ENCODE results near the gene ITGAV.

The ITGAV gene

GRCh38 chr2:186590759-186591505, 1.1 kb downstream of the ITGAV start:
- DNase-seq, result peak in 2 of 3 donors; percentile 5
- Histone ChIP-seq H3K36me3 (ENCODE audit: control insufficient read depth, insufficient read depth, low read length) (no peaks in the 10 kb centered on the region), H3K9me3 (ENCODE audit: control insufficient read depth, low read length) (no peaks in the 10 kb centered on the region), H3K4me1 (ENCODE audit: control insufficient read depth, insufficient read depth, low read length, poor library complexity, severe bottlenecking) (peaks cover 5% of the 10 kb centered on the region), H3K27ac (ENCODE audit: insufficient read depth, low read length, poor library complexity, severe bottlenecking) (peak overlapping the region; percentile 65), H3K4me3 (ENCODE audit: insufficient read depth, low read depth, low read length, poor library complexity, severe bottlenecking) (peak overlapping the region; percentile 92), H3K27me3 (replicated peaks; ENCODE audit: control insufficient read depth, insufficient read depth, low read length, poor library complexity, severe bottlenecking) (no peaks in the 10 kb centered on the region)

- no peak overlapping the region for H3K27ac ChIP-seq (ENCODE audit: insufficient read depth, low read length, poor library complexity, severe bottlenecking)
- peak overlapping the region; percentile 92 for H3K4me3 ChIP-seq (ENCODE audit: insufficient read depth, low read depth, low read length, poor library complexity, severe bottlenecking)
- no peak for DNase-seq
Measured at GRCh38 chr2:186591506-186591890, 1.6 kb downstream of the ITGAV start.

GRCh38 chr2:186592137-186592875, 2.5 kb downstream of the ITGAV start:
- no peak overlapping the region for H3K27ac ChIP-seq (ENCODE audit: insufficient read depth, low read length, poor library complexity, severe bottlenecking)

More at GRCh38 chr2:186591506-186591890, 1.6 kb downstream of the ITGAV start:
- Histone ChIP-seq H3K27me3 (replicated peaks; ENCODE audit: control insufficient read depth, insufficient read depth, low read length, poor library complexity, severe bottlenecking) (no peaks in the 10 kb centered on the region), H3K9me3 (ENCODE audit: control insufficient read depth, low read length) (no peaks in the 10 kb centered on the region), H3K4me1 (ENCODE audit: control insufficient read depth, insufficient read depth, low read length, poor library complexity, severe bottlenecking) (peaks cover 5% of the 10 kb centered on the region), H3K36me3 (ENCODE audit: control insufficient read depth, insufficient read depth, low read length) (no peaks in the 10 kb centered on the region)

GRCh38 chr2:186593523-186593922, 3.7 kb downstream of the ITGAV start:
- Histone ChIP-seq H3K27me3 (replicated peaks; ENCODE audit: control insufficient read depth, insufficient read depth, low read length, poor library complexity, severe bottlenecking) (no peaks in the 10 kb centered on the region), H3K27ac (ENCODE audit: insufficient read depth, low read length, poor library complexity, severe bottlenecking) (no peak overlapping the region), H3K9me3 (ENCODE audit: control insufficient read depth, low read length) (no peaks in the 10 kb centered on the region), H3K4me3 (ENCODE audit: insufficient read depth, low read depth, low read length, poor library complexity, severe bottlenecking) (no peak overlapping the region), H3K36me3 (ENCODE audit: control insufficient read depth, insufficient read depth, low read length) (no peaks in the 10 kb centered on the region), H3K4me1 (ENCODE audit: control insufficient read depth, insufficient read depth, low read length, poor library complexity, severe bottlenecking) (peaks cover 5% of the 10 kb centered on the region)
- DNase-seq, result no peak

More at GRCh38 chr2:186592137-186592875, 2.5 kb downstream of the ITGAV start:
- DNase-seq, result no peak
- Histone ChIP-seq H3K4me1 (ENCODE audit: control insufficient read depth, insufficient read depth, low read length, poor library complexity, severe bottlenecking) (peaks cover 5% of the 10 kb centered on the region), H3K4me3 (ENCODE audit: insufficient read depth, low read depth, low read length, poor library complexity, severe bottlenecking) (no peak overlapping the region), H3K36me3 (ENCODE audit: control insufficient read depth, insufficient read depth, low read length) (no peaks in the 10 kb centered on the region), H3K9me3 (ENCODE audit: control insufficient read depth, low read length) (no peaks in the 10 kb centered on the region), H3K27me3 (replicated peaks; ENCODE audit: control insufficient read depth, insufficient read depth, low read length, poor library complexity, severe bottlenecking) (no peaks in the 10 kb centered on the region)

DNA sequence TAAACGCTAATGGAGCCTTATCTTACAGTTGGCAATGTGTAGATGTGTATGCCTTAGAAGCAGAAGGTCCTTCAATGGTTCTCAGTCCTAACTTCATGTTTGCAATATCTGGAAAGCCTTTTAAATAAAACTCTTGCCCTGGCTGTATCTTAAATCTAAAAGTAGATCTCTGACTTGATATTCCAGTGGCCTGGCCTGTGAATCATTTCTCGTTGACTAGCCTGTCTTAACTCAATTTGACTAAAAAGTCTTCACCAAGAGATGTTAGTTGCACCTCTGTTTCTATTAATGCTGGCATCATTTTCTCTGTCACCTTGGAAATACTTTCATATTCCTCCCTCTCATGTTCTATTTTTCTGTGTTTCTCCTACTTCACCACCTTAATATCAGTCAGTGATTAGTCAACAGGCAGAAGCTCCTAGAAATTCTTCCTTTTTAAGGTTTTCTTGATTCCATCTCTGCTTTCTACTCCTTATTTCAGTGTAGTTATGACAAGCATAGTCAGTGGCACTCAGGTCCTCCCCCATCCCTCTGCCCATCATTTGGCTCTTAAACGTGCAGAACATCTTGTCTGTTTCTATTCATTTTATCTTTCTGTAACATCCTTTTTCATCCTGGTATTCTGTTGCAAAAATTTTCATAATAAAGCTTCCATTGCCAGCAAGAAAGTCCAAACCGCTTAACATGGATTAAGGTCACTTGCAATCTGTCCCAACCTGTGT, 4.3 kb downstream of the ITGAV start:
- H3K36me3 ChIP-seq (ENCODE audit: control insufficient read depth, insufficient read depth, low read length), result no peaks in the 10 kb centered on the region
- H3K4me1 ChIP-seq (ENCODE audit: control insufficient read depth, insufficient read depth, low read length, poor library complexity, severe bottlenecking), result peaks cover 1% of the 10 kb centered on the region

DNA sequence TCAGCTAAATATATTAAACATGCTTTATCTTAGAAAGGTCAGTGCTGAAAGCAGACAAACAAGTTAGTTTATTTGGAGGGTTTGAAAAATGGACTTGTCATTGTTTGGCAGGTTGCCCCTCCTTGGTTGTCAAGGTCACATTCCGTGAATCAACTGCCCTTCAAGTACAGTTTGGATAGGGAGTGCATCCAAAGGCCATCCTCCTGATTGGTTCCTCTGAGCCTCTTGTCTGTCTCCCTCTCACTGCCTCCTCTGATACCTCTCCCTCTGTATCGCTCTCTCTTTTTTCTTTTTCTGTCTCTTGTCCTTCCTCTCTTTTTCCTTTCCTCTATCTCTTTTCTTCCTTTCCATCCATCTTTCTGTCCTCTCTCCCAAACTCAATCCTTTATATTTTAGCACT, 5.4 kb downstream of the ITGAV start:
- no peak for DNase-seq
- H3K36me3 ChIP-seq (ENCODE audit: control insufficient read depth, insufficient read depth, low read length), result no peaks in the 10 kb centered on the region
- no peak overlapping the region for H3K27ac ChIP-seq (ENCODE audit: insufficient read depth, low read length, poor library complexity, severe bottlenecking)
- no peaks in the 10 kb centered on the region for H3K9me3 ChIP-seq (ENCODE audit: control insufficient read depth, low read length)
- H3K4me1 ChIP-seq (ENCODE audit: control insufficient read depth, insufficient read depth, low read length, poor library complexity, severe bottlenecking), result no peaks in the 10 kb centered on the region
- no peaks in the 10 kb centered on the region for H3K27me3 ChIP-seq (replicated peaks; ENCODE audit: control insufficient read depth, insufficient read depth, low read length, poor library complexity, severe bottlenecking)
- no peak overlapping the region for H3K4me3 ChIP-seq (ENCODE audit: insufficient read depth, low read depth, low read length, poor library complexity, severe bottlenecking)

More for the DNA sequence above, 4.3 kb downstream of the ITGAV start:
- no peaks in the 10 kb centered on the region for H3K9me3 ChIP-seq (ENCODE audit: control insufficient read depth, low read length)
- H3K27me3 ChIP-seq (replicated peaks; ENCODE audit: control insufficient read depth, insufficient read depth, low read length, poor library complexity, severe bottlenecking), result no peaks in the 10 kb centered on the region
- DNase-seq, result no peak
- H3K4me3 ChIP-seq (ENCODE audit: insufficient read depth, low read depth, low read length, poor library complexity, severe bottlenecking), result no peak overlapping the region
- H3K27ac ChIP-seq (ENCODE audit: insufficient read depth, low read length, poor library complexity, severe bottlenecking), result no peak overlapping the region

DNA sequence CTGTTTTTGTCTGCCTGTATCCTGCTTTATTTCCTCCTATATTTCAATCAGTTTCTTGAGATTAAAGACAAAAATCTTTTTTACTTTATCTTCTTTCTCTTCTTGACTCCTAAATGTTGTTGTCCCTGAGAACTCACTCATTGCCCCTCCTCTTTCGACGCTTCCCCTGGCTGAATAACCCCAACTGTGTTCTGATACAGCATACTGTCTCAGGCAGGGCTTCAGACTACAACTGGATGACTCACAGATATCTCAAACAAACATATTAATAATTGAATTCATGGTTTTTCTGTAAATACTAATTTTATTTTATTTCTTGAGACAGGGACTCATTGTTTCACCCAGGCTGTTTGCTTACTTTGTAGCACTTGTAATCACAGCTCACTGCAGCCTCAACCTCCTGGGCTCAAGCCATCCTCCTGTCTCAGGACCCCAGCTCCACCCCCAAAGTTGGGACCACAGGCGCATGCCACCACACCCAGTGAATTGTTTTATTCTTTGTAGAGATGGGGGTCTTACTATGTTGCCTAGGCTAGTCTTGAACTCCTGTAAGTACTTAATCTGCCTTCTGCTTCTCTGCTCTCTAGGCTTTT, 9.4 kb downstream of the ITGAV start:
- Histone ChIP-seq H3K36me3 (ENCODE audit: control insufficient read depth, insufficient read depth, low read length) (no peaks in the 10 kb centered on the region), H3K4me1 (ENCODE audit: control insufficient read depth, insufficient read depth, low read length, poor library complexity, severe bottlenecking) (no peaks in the 10 kb centered on the region), H3K27me3 (replicated peaks; ENCODE audit: control insufficient read depth, insufficient read depth, low read length, poor library complexity, severe bottlenecking) (no peaks in the 10 kb centered on the region), H3K27ac (ENCODE audit: insufficient read depth, low read length, poor library complexity, severe bottlenecking) (no peak overlapping the region), H3K4me3 (ENCODE audit: insufficient read depth, low read depth, low read length, poor library complexity, severe bottlenecking) (no peak overlapping the region), H3K9me3 (ENCODE audit: control insufficient read depth, low read length) (no peaks in the 10 kb centered on the region)
- DNase-seq, result no peak

DNA sequence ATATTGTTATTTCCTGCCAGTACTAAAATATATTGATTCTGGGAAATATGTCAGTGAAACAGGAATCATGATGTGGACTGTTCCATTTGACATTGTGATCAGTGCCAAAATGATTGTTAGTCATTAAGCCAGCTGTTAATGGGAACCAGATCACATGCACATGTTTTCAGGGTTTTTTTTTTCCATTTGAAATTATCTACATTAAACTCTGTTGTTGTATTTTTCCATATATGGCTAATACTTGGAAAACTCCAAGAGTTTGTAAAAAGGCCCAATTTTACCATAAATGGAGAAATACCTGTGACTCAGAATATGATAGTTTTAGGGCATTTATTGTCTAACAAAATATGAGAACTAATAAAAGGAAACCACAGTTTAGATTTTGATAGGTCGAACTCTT, 13.4 kb downstream of the ITGAV start:
- H3K36me3 ChIP-seq (ENCODE audit: control insufficient read depth, insufficient read depth, low read length), result no peaks in the 10 kb centered on the region
- no peaks in the 10 kb centered on the region for H3K4me1 ChIP-seq (ENCODE audit: control insufficient read depth, insufficient read depth, low read length, poor library complexity, severe bottlenecking)
- H3K9me3 ChIP-seq (ENCODE audit: control insufficient read depth, low read length), result no peaks in the 10 kb centered on the region
- H3K27ac ChIP-seq (ENCODE audit: insufficient read depth, low read length, poor library complexity, severe bottlenecking), result no peak overlapping the region
- no peak overlapping the region for H3K4me3 ChIP-seq (ENCODE audit: insufficient read depth, low read depth, low read length, poor library complexity, severe bottlenecking)
- DNase-seq, result no peak
- no peaks in the 10 kb centered on the region for H3K27me3 ChIP-seq (replicated peaks; ENCODE audit: control insufficient read depth, insufficient read depth, low read length, poor library complexity, severe bottlenecking)

DNA sequence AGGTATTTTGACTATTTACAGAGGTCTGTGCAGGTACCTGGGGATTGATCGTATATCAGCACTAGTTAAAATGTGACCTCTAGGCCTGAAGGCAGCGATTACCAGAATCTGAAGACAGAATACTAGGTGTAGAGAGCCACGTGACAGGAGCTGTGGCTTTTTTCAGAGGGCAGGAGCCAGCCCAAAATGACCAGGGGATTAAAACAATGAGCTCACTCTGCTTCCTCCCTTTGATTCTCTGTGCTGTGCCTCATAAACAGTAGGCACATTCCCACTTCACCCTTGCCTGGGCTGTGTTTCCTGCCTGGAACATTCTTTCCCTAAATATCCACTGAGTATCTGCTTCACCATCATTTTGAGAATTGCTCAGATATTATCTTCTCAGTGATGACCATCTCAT, 15.2 kb downstream of the ITGAV start:
- Histone ChIP-seq H3K27ac (ENCODE audit: insufficient read depth, low read length, poor library complexity, severe bottlenecking) (no peak overlapping the region), H3K27me3 (replicated peaks; ENCODE audit: control insufficient read depth, insufficient read depth, low read length, poor library complexity, severe bottlenecking) (no peaks in the 10 kb centered on the region), H3K4me1 (ENCODE audit: control insufficient read depth, insufficient read depth, low read length, poor library complexity, severe bottlenecking) (no peaks in the 10 kb centered on the region), H3K9me3 (ENCODE audit: control insufficient read depth, low read length) (no peaks in the 10 kb centered on the region), H3K4me3 (ENCODE audit: insufficient read depth, low read depth, low read length, poor library complexity, severe bottlenecking) (no peak overlapping the region), H3K36me3 (ENCODE audit: control insufficient read depth, insufficient read depth, low read length) (no peaks in the 10 kb centered on the region)
- DNase-seq, result no peak

Measured in effector memory CD4-positive, alpha-beta T cell (primary cell).